Kidney epithelial cell (primary cell): Measurements from ENCODE around the gene COL21A1. TPM values are rescaled to one million over a fixed set of nuclear protein-coding genes. Genes with fewer than 3 reads are reported as not detected.
A peak's percentile ranks its signal among the peaks of the same experiment; 100 is the strongest.

Experiments used
- DNase-seq: peaks from one replicate; pipeline ENCODE4 v3.0.0-alpha.2; 2010; ENCODE audit warnings: low read depth
- H3K27me3 ChIP-seq: 2 replicates; pipeline ENCODE4 v1.6.0; 2011; ENCODE audit warnings: low read length; ENCODE audit not compliant: control insufficient read depth, insufficient read depth
- H3K36me3 ChIP-seq: 2 replicates; pipeline ENCODE4 v1.5.1; 2011; ENCODE audit warnings: low read length; ENCODE audit not compliant: control insufficient read depth, insufficient read depth
- H3K4me3 ChIP-seq: 2 replicates; pipeline ENCODE4 v1.5.1; 2011; ENCODE audit warnings: low read depth, mild to moderate bottlenecking, control low read depth, low read length
- total RNA-seq: library from RNA; depleted of rRNA; stranded (reverse); fragments of >200 nt; gene quantifications from 2 replicates; pipeline ENCODE4 v1.2.3, GENCODE V29; 2015
- TF ChIP-seq, protein P1 (sequence below): IDR thresholded peaks from 2 replicates; pipeline ENCODE4 v1.5.1; 2011; ENCODE audit warnings: mild to moderate bottlenecking, moderate library complexity, low read length, control low read depth, inconsistent platforms; ENCODE audit not compliant: insufficient read depth, poor library complexity, severe bottlenecking

COL21A1 gene
- total RNA-seq, 1 donor from 2014 or later: not detected

DNA sequence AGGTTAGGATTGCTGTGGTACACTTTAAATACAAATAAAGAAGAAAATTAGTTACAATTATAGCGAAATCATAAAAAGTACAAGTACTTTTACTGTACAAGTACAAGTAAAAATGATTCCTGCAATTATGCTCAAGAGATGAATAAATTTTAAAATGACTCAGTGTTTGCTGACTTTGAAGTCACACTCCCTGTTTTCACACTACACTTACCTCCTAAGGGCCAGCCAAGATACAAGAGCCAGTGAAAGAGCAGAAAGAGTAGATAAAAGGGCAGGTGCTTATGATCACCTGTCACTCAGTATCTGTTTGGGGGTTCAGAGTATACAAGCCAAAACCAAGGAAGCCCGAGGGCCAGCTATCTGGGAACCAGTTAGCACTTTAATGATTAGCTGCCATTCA is 41.0 kb upstream of the COL21A1 start:
- TF ChIP-seq, protein P1, sequence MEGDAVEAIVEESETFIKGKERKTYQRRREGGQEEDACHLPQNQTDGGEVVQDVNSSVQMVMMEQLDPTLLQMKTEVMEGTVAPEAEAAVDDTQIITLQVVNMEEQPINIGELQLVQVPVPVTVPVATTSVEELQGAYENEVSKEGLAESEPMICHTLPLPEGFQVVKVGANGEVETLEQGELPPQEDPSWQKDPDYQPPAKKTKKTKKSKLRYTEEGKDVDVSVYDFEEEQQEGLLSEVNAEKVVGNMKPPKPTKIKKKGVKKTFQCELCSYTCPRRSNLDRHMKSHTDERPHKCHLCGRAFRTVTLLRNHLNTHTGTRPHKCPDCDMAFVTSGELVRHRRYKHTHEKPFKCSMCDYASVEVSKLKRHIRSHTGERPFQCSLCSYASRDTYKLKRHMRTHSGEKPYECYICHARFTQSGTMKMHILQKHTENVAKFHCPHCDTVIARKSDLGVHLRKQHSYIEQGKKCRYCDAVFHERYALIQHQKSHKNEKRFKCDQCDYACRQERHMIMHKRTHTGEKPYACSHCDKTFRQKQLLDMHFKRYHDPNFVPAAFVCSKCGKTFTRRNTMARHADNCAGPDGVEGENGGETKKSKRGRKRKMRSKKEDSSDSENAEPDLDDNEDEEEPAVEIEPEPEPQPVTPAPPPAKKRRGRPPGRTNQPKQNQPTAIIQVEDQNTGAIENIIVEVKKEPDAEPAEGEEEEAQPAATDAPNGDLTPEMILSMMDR: no peak
- DNase-seq: no peak
- Histone ChIP-seq H3K4me3 (no peak overlapping the region), H3K36me3 (no peaks in the 10 kb centered on the region), H3K27me3 (no peaks in the 10 kb centered on the region)

DNA sequence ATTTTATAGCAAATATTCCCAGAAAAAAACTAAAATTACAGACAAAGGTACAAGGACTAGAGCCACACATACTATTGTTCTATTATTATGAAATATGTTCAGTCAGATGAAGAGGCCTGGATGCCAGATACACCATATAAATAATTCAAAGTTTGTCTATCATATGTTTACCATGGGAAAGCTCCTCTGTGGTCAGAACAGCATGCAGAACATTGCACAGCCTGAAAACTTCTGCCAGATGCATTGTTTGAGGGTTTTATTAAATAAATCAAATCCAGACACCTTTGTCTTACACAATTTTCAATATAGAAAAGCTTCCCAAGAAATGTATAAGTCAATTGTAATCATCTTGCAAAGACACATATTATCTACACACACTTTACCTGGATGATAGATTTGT is 35.0 kb upstream of the COL21A1 start:
- Histone ChIP-seq H3K36me3 (no peaks in the 10 kb centered on the region), H3K4me3 (no peak overlapping the region), H3K27me3 (no peaks in the 10 kb centered on the region)
- DNase-seq: no peak
- TF ChIP-seq, protein P1: no peak

DNA sequence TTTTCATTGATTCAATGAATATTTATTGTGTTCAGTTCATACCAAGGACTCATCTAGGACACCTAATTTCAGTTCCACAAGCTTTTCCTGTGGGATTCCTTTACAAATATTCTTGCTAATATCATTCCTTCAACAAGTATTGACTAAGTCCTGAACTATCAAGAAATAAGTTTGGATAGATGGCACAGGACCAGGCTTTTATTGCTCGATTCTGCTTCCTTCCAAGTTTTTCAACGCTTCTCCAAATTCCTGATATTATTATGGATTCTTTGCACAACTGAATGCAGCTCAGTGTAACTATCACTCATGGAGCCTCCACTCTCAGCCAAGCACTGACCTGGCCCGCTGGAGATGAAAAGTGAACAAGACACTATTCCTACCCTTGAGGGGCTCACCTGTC is 32.7 kb upstream of the COL21A1 start:
- Histone ChIP-seq H3K36me3 (no peaks in the 10 kb centered on the region), H3K4me3 (no peak overlapping the region), H3K27me3 (no peaks in the 10 kb centered on the region)
- TF ChIP-seq, protein P1: no peak
- no peak for DNase-seq

DNA sequence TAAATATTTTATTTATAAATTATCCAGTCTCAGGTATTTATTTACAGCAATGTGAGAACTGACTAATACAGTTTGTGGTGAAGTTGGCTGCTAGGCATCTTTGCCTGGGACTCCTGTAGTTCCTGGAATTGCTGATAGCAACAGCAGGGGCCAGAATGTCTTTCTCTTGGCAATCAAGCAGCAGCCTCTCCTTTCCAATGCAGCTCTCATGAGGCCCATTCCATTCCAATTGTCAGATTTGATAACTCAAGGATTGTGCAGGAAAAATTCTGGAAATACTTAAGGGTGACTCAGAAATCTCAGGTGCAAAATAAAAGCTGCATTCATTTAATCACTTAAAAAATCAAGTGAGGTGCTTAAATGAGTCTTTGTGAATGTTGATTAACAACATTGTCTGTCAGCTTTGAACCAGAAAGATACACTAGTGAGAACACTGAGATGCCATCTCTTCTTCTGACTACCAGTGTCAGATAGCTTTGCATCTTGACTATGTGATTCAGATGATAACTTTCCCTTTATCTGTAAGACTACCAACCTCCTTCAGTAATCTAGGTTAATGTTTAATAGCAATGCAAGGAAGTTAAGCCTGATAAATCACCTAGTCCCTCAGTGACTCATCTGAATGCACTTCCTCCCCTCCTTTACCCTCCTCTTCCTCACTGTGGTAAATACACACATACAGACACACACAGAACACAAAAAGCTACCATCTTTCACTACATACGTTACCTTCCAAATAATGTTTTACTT is 32.1 kb upstream of the COL21A1 start:
- DNase-seq: peak; percentile 74
- TF ChIP-seq, protein P1: no peak
- Histone ChIP-seq H3K36me3 (no peaks in the 10 kb centered on the region), H3K4me3 (no peak overlapping the region), H3K27me3 (no peaks in the 10 kb centered on the region)

DNA sequence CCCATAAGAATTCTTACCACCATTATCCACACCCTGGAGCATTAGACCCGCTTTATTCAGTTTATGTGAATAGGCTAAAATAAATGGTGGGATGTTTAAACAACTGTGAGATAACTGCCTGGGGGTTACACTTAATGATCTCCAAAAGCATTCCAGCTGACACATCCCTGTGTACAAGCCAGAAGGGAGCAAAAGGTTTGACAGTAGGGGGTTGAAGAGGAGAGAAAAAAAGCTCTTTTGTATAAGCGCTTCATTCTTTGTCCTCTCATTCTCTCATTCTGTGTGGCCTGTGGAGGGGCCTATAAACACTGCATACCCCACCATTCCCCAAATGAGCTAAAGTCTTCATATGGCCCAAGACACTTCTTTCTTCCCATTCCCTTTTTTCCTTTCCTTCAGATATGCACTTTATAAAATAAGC is 30.8 kb upstream of the COL21A1 start:
- H3K4me3 ChIP-seq: no peak overlapping the region
- no peaks in the 10 kb centered on the region for H3K27me3 ChIP-seq
- DNase-seq: no peak
- TF ChIP-seq, protein P1: no peak
- H3K36me3 ChIP-seq: no peaks in the 10 kb centered on the region
